Forelimb muscle (tissue), 1 donor: ENCODE measurements around the gene ADAT3. TPM values are rescaled to one million over a fixed set of nuclear protein-coding genes. Genes with fewer than 3 reads are reported as not detected.

ENCODE experiments used
- DNase-seq: peaks from one replicate; pipeline ENCODE4 v3.0.0-alpha.2; 2013; ENCODE audit warnings: low read depth
- polyA plus RNA-seq: library from polyadenylated mRNA; unstranded; fragments of 120-200 nt; gene quantifications from one replicate; pipeline ENCODE4 v1.2.1, GENCODE V29; 2013; ENCODE audit not compliant: insufficient read length

The ADAT3 gene
- polyA plus RNA-seq, 1 donor, result 2.4 TPM

DNA sequence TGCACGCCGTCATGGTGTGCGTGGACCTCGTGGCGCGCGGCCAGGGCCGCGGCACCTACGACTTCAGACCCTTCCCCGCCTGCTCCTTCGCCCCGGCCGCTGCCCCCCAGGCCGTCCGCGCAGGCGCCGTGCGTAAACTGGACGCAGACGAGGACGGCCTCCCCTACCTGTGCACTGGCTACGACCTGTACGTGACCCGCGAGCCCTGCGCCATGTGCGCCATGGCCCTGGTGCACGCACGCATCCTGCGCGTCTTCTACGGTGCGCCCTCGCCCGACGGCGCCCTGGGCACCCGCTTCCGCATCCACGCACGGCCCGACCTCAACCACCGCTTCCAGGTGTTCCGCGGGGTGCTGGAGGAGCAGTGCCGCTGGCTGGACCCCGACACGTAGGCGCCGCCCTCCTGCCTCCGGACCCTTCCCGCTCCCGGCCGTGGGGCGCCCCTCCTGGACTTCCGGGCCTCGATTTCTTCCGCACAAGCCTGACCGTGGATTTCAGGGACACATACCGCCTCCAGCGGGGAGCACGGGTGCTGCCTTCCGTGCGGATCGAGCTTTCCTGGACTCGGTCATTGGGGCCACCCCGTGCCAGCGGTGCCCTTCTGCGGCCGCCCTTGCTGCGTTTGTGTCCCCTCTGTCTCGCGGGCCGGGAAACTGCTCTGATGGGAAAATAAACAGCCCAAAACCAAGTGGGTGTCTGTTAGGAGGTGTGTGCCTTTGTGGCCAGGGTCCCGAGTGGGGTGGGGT, 7.7 kb downstream of the ADAT3 start:
- no peak for DNase-seq

DNA sequence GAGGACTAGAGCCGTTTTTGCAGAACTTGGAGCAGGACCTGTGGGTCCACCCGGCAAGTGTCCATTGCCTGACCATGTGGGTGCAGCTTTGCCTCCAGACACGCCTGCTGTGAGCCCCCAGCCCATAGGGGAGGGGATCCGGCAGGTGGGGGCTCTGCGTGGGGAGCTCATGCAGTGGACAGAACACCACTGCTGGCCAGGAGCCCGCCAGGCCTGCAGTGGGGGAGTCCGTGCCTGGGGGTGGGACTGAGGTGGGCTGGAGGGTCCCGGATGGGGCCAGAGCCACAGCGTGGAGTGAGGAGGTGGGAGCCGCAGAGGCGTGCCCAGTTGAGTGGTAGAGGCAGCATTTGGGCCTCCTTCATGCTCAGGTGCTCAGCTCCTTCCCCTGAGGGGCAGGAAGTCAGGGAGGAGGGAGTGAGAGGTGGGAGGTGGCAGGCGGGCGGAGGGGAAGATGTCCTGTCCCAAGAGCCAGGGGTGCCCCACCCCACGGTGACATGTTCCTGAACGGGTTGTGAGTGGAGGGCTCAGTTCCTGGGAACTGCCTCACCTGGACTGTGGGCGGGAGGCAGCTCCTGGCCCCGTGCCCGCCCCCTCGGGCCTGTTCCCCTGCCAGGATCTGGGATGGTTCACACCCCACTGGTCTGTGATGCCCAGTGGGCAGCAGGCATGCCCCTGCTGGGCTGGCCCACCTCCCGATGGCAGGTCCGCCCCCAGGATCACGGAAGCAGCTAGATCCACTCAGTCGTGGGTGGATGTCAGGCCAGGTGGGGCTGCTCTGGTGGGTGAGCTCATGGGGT, 8.8 kb downstream of the ADAT3 start:
- no peak for DNase-seq

DNA sequence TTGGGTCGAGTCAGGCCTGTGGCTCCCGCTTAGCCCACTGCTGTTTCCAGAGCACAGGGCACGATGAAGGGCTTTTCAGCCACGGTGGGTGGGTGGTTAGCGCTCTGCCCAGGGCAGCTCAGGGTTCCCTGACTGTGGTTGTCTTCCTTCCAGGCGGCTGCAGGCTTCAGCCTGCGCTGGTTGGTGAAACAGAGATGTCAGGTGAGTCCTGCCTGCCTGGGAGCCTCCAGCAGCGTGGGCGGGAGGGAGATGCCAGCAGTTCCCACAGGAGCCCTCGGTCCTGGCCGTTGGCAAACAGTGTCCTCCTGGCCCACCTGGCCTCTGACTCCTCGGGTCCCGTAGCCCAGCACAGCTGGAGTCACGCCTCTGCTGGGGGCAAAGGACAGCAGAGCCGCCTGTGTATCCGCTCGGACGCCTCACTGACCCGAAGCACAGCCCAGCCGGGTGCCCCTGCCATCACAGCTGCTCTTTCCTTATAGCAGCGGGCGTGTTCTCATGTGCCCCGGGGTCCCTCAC, 9.7 kb downstream of the ADAT3 start:
- no peak for DNase-seq

DNA sequence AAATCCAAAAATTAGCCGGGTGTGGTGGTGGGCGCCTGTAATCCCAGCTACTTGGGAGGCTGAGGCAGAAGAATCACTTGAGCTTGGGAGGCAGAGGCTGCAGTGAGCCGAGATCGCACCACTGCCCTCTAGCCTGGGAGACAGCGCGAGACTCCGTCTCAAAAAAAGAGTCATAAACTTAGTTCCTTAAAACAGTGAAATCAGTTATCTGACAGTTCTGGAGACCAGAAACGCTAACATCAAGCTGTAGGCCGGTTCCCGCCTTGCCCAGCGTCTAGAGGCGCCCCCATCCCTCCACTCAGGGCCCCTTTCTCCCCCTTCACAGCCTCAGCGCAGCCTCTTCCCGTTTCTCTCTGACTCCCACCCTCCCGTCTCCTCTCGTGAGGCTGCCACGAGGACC, 11.9 kb downstream of the ADAT3 start:
- DNase-seq, result no peak

DNA sequence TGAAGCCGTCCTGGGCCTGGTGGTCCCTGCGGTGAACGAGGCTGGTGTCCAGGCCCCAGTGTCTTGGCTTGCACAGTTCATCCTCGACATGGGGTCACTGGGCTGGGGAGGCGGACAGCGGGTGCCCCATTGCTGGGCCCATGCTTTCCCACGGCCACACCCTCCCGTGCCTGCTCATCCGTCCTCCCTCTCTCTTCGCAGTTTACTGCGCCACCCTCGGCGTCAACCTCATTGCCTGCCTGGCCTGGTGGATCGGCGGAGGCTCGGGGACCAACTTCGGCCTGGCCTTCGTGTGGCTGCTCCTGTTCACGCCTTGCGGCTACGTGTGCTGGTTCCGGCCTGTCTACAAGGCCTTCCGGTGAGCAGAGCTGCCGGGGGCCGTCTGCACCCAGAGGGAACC, 12.7 kb downstream of the ADAT3 start:
- DNase-seq, result no peak

DNA sequence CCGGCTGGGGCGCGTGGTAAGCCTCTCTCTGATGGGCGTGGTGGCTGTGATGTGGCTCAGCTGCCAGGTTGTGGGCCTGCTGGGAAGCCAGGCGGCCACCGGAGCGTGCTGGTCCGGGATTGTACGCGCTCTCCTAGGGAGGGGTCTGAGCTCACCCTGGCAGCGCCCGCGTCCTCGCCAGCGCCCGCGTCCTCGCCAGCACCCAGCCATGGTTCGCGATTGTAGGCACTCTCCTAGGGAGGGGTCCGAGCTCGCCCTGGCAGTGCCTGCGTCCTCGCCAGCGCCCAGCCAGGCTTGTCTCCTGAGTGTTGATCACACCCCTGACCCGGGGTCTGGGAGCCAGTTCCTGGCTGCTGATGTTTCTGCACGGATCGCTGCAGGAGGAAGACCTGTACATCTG, 13.8 kb downstream of the ADAT3 start:
- no peak for DNase-seq

DNA sequence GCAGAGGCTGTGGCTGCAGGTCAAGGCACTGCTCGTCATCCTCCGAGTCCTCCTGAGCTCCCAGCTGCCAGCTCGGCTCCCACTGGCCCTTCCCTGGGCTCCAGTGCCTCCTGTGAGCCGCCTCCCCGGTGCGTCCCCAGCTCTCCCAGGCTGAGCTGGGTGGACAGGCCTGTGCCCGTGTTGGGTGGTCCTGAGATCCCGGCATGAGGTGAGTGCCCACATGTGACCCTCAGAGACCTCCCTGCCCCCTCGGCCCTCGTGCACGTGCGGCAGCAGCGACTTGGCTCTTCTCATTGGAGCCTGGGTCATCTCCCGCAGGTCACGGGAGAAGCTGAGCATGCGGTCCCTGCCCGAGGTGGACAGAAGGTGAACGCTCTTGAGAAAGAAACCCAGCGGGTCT, 15.4 kb downstream of the ADAT3 start:
- no peak for DNase-seq

DNA sequence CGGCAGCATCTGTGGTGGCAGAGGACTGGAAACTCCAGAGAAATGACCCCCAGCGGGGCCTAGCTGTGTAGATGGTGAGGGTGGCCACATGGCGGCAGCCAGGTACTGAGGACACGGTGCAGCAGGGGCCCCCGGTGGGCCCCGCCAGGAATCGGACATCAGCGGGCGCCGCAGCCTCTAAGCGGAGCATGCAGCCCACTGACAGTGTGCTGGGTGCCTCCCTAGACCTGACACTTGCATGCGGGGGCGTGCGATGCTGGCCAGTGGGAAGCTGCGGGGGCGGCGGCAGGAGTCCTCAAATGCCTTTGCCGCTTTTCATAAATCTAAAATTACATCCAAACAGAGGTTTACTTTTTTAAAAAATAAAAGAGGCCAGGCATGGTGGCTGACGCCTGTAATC, 16.1 kb downstream of the ADAT3 start:
- DNase-seq, result no peak

DNA sequence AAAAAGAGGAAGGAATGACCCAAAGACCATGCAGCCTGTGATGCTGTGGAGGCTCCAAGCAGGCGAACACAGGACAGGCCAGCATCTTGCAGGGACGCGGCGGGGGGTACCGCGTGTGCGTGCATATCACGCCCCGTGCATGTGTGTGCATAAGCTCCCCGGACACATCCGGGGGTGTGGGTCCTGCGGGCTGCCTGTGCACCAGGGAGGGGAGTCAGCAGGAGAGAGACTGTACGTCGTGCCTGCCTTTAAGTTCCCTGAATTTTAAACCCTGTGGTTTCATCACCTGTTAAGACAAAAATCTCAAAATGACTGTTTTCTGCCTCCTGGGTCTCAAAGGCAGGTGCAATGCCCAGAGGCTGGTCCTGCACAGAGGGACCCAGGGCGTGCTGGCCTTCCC, 16.6 kb downstream of the ADAT3 start:
- DNase-seq, result no peak

DNA sequence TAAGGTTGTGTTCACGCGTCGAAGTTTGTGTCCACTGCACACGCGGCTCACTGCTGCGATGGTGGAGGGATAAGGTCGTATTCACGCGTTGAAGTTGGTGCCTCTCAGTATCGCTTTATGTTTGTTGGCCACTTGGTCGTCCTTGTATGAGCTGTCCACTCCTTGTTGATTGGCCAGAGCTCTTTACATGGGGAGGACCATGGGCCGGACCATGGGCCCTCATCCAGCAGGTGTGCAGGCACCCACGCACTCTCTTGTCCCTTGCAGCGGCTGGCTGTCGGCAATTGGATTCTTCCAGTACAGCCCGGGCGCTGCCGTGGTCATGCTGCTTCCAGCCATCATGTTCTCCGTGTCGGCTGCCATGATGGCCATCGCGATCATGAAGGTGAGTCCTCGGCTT, 17.6 kb downstream of the ADAT3 start:
- no peak for DNase-seq

DNA sequence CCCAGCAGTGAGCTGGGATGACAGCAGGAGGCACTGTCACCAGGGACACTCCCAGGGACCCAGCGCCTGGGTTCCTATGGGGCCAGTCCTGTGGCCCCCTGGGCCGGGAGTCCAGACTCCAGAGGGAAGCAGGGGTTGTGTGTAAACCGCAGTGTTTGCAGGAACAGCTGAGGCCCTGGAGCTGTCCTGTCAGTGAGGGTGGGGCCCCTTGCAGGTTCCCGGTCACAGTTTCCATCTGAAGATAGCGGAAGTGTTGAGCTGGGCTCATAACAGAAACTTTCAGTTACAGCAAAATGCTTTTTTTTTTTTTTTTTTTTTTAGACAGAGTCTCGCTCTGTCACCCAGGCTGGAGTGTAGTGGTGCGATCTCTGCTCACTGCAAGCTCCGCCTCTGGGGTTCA, 18.1 kb downstream of the ADAT3 start:
- no peak for DNase-seq

DNA sequence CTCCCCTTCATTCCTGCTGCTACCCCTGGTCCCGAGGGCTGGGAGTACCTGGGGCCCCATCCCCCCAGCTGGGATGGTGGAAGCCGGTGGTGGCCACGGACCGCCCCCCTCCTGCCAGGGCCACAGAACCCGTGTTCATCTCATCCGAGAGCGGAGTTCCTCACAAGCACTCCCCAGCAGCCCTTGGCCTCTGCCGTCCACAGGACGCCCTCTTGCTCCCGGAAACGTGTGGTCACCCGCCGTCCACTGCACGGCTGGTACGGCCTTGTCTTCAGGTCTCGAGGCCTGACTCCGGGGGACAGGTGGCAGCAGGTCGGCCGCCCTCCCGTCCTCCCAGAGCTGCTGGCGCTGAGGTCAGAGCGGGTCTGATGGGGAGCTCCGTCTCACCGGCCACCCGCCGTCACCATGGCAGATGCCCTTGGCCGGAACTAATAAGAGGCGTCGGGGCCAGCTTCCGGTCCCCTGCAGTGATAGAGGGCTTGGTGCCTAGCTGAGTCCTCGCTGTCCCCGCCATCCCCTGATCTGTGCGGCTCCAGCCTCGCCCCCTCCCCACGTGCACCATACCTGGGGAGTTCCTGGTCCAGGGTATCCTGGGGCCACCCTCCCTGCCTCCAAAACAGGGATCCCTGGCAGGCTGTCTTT, 19.2 kb downstream of the ADAT3 start:
- DNase-seq, result no peak

DNA sequence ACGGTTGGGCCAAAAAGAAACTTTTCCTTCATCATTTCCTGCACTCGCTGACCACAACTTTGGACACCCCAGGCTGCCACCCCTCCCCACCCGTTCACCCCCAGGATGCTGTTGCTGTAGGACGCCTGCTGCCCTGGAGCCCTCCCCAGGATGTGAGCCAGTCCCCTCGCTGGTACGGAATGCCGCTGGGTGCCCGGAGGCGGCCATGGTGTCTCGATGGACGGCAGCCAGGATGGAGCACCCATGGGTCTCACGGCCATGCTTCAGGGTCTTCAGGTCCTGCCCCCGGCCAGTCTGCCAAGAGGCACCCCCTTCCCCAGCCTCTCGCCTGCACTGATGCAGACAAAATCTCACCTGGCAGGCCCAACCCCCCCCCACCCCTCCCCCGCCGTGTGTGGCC, 20.3 kb downstream of the ADAT3 start:
- DNase-seq, result no peak

DNA sequence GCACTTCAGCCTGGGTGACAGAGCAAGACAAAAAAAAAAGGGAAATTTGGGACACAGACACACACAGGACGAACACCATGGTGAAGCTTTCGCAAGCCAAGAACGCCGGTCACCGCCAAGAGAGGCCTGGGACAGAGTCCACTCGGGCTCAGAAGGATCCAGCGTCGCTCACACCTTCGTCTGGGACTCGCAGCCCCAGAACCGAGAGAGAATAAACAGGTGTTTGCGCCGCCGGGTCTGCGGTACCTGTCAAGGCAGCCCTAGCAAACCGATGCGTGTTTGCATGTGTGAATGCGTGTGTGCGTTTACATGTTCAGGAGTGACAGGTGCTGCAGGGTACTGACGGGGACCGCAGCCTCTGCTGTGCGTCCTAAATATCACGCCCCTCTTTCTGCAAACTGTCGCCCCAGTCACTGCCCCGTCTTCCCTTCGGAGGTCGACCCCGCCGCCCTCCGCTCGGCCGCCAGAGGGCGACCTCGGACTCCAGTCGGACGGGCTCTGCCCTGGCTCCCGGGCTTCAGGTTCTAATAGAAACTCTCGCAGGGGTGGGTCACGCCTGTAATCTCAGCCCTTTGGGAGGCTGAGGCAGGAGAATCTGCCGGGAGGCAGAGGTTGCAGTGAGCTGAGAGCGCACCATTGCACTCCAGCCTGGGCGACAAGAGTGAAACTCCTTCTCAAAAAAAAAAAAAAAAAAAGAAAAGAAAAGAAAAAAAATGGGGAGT, 24.0 kb downstream of the ADAT3 start:
- DNase-seq, result no peak

DNA sequence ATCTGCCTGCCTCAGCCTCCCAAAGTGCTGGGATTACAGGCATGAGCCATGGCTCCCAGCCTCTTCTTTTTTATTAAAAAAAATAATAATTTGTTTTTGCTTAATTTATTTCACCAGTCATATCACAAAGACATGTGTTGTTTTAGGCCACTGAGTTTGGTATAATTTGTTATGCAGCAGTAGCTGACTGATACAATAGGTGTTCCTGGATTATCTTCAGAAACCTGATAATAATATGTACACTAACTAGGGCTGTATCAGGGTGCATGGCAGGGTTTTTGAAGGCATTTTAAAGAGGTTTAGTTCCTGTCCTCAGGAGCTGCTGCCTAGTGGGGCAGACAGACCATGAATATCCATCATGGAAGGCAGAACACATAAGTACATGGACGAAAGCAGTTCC, 26.2 kb downstream of the ADAT3 start:
- no peak for DNase-seq

DNA sequence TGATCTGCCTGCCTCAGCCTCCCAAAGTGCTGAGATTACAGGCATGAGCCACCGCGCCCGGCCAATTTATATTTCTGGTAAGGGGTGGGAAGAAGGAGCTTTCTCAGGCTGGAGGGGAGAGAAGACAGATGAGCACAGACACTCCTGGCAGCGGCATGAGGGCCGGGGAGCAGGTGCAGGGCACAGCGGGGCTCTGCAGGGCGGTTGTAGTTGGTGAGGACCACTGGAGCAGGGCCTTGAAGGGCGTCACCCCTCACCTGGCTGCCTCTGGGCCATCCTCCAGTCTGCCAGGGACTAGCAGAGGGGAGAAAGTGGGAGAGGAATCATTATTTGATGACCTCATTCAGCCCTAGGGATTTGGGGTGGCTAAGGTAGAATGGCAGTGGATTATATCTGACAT, 27.2 kb downstream of the ADAT3 start:
- no peak for DNase-seq

DNA sequence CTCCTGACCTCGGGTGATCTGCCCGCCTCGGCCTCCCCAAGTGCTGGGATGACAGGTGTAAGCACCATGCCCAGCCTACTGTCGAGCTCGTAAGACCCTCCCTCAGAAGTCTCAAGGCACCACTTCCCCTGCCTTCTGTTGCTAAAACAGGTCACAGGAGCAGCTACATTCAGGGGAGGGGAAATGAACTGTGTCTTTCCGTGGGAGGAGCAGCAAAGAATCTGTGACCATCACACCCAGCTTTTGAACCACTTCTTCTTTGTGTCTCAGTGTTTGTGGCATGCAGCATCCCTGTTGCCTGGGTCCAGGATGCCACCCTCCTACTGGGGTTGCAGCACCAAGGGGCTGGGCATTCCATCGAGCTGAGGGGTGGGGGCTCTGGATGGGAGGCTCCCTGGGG, 28.0 kb downstream of the ADAT3 start:
- DNase-seq, result no peak

DNA sequence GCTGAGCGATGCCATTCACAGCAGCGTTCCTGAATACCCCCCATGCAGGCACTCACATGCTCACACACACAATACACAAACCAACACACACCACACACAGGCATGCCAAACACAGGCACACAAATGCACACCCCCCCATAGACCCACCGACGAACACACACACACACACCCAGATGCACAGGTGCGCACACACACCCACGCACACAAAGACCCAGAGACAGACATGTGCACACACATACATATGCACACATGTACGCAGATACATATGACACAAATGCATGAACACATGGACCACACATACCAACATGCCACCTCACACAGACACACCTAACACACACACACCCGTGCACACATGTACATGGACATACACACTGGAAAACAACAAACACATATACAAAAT, 28.7 kb downstream of the ADAT3 start:
- DNase-seq, result no peak

DNA sequence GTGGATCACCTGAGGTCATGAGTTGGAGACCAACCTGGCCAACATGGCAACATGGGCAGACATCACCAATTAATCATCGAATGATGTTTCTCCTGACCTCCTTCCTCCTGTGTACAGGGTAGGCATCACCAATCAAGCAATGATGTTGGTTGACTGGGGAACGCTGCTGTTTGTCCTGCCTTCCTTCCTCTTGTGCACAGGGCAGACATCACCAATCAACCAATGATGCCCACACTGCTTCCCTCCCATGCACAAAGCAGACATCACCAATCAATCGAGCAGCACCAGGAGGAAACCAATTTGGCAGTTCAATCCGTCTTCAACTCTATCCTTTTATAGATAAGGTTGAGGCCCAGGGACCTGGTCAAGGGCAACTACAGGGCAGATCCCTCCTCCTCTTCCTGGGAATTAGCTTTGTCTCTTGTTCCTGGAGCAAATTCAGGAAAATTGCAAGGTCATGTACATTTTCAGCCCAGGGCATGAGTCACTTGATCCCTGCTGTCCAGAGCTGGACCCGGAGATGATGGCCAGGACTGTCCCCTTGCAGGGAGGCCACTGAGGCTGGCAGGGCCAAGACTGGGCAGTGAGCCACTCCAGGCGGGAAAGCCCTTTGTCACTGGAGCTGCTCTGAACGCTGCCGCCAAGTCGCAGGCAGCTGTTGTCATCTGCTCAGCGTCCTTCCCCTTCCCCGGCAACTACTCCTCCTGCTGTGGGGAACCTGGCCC, 30.4 kb downstream of the ADAT3 start:
- no peak for DNase-seq

DNA sequence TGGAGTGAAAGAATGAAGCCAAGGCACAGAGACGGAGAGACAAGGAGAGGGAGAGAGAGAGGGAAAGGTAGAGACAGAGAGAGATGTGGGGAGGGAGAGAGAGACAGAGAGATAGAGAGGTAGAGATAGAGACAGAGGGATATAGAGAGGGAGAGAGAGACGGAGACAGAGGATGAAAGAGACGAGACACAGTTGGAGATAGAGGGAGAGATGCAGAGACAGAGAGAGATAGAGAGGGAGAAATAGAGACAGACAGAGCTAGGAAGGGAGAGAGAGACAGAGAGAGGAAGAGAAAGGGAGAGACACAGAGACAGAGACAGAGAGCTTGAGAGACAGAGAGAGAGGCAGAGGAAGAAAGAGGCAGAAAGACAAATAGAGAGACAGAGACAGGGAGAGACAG, 31.2 kb downstream of the ADAT3 start:
- DNase-seq, result no peak

DNA sequence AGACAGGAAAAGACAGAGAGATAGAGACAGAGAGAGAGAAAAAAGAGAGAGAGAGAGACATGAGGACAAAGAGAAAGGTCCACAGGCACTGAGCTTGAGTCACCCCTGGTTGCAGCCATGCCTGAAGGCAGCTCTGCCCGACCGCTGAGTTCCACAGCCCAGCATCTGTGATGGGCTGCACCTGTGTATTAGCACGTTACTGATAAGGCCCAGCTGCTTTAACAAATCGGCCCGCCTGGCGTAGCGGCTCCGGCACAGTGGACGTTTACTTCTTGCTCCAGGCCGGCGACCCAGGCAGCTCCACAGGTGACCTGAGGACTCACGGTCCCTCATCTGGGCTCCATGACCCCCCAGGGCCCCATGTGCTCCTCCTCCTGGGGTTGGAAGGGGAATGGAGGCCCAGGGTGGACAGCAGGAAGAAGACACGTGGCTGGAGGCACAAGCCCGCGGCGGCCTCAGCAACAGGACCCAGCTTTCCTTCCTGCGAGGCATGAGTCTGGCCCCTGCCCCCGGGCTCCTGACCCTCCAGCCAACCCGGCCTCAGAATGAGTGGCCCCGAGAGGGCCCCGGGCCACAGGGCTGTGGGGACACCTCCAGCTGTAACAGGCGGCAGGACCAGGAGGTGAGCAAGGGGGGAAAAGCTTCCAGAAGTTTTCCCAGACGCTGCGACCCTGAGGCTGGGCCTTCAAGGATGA, 31.9 kb downstream of the ADAT3 start:
- DNase-seq, result no peak
